OCI-LY7 (cell line): Measurements from ENCODE around the gene SERTAD2.

Experiments
- CTCF ChIP-seq: fragments of 200-600 bp; sonication (generic); conservative IDR thresholded peaks from 2 replicates; pipeline ENCODE4 v1.5.1; 2014; ENCODE audit warnings: mild to moderate bottlenecking, antibody characterized with exemption, low read length, moderate library complexity, mixed read lengths
- EZH2phosphoT487 ChIP-seq: fragments of 200-600 bp; sonication (generic); IDR thresholded peaks from 2 replicates; pipeline ENCODE4 v1.6.1; 2018; ENCODE audit warnings: low read depth, borderline replicate concordance, mild to moderate bottlenecking, mixed run types, antibody characterized with exemption, low read length, moderate library complexity, mixed read lengths

GRCh38 chr2:64630752-64631151, 23.0 kb downstream of the SERTAD2 start:
- TF ChIP-seq CTCF (no peak), EZH2phosphoT487 (no peak)
